Activated CD4-positive, alpha-beta T cell treated with anti-CD3 and anti-CD28 coated beads, Interleukin-2, amount 10 ng/mL, durations not matched to agents 24 days and 14 days (primary cell): ENCODE results near the gene FRMD3. TPM values are rescaled to one million over a fixed set of nuclear protein-coding genes. Genes with fewer than 3 reads are reported as not detected.

Source experiments
- DNase-seq: peaks from one replicate; pipeline ENCODE4 v3.0.0; 2022
- H3K27ac Mint-ChIP-seq: one replicate; pipeline ENCODE4 v1.8.0; 2022; ENCODE audit warnings: mild to moderate bottlenecking, mixed read lengths
- H3K27me3 Mint-ChIP-seq: one replicate; pipeline ENCODE4 v1.8.0; 2022; ENCODE audit warnings: mixed read lengths
- H3K36me3 Mint-ChIP-seq: one replicate; pipeline ENCODE4 v1.8.0; 2022; ENCODE audit warnings: low read depth, mild to moderate bottlenecking, mixed read lengths
- H3K4me1 Mint-ChIP-seq: one replicate; pipeline ENCODE4 v1.8.0; 2021; ENCODE audit warnings: mixed read lengths
- H3K4me3 Mint-ChIP-seq: one replicate; pipeline ENCODE4 v1.8.0; 2022; ENCODE audit warnings: mild to moderate bottlenecking, moderate library complexity, mixed read lengths
- H3K9me3 Mint-ChIP-seq: one replicate; pipeline ENCODE4 v1.8.0; 2021; ENCODE audit warnings: mixed read lengths
- intact Hi-C: fragments of 100-400 bp; cut with micrococcal nuclease; formaldehyde crosslinking; loops from one replicate; pipeline ENCODE4 v1.15.1; 2023
- total RNA-seq: library from RNA; stranded (reverse); gene quantifications from 2 replicates; pipeline ENCODE4 v1.2.3, GENCODE V29; 2022

The FRMD3 gene
- total RNA-seq, 1 donor from 2014 or later: 0.30 TPM

DNA sequence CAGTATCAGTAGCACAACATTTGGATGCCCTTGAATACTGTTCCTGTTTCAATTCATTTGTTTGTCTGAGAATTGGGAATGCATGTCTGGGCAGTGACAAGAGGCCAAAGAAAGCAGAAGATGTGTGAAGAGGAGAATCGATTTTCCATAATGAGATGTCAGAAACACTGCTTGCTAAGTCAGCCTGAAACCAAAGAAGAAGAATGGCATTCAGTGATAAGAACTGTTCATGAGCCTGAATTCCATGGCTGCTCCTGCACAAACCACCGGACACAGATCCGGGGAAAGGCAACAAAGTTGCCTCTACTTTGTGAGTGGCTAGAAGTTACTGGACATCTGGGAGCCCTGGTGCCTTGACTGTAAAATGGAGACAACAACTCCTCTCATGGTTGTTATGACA is 268.1 kb downstream of the FRMD3 start:
- H3K4me3 Mint-ChIP-seq: no peak overlapping the region
- no peak overlapping the region for H3K27ac Mint-ChIP-seq
- no peaks in the 10 kb centered on the region for H3K27me3 Mint-ChIP-seq
- no peaks in the 10 kb centered on the region for H3K36me3 Mint-ChIP-seq
- DNase-seq: no peak
- H3K9me3 Mint-ChIP-seq: no peaks in the 10 kb centered on the region
- intact Hi-C loops: no loop called here
- no peaks in the 10 kb centered on the region for H3K4me1 Mint-ChIP-seq

DNA sequence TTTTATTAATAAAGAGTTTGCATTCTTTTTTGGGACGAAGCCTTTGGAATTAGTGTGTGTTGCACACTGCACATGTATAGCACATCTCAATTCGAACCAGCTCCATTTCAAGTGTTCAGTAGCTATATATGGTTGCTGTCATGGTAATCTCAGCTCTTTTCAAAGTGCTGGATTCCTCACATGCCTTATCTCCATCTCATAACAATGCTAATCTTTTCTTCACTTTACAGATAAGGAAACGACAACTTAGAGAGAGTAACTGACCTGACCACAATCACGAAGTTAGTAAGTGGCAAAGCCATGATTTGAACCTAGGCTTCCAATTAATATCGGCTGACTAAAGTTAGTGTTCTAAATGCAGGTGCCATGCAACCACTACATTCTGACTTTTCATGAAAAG is 270.5 kb downstream of the FRMD3 start:
- Mint-ChIP-seq H3K4me1 (no peaks in the 10 kb centered on the region), H3K27ac (no peak overlapping the region), H3K36me3 (no peaks in the 10 kb centered on the region), H3K27me3 (no peaks in the 10 kb centered on the region), H3K9me3 (no peaks in the 10 kb centered on the region), H3K4me3 (no peak overlapping the region)
- no peak for DNase-seq
- intact Hi-C loops: no loop called here

DNA sequence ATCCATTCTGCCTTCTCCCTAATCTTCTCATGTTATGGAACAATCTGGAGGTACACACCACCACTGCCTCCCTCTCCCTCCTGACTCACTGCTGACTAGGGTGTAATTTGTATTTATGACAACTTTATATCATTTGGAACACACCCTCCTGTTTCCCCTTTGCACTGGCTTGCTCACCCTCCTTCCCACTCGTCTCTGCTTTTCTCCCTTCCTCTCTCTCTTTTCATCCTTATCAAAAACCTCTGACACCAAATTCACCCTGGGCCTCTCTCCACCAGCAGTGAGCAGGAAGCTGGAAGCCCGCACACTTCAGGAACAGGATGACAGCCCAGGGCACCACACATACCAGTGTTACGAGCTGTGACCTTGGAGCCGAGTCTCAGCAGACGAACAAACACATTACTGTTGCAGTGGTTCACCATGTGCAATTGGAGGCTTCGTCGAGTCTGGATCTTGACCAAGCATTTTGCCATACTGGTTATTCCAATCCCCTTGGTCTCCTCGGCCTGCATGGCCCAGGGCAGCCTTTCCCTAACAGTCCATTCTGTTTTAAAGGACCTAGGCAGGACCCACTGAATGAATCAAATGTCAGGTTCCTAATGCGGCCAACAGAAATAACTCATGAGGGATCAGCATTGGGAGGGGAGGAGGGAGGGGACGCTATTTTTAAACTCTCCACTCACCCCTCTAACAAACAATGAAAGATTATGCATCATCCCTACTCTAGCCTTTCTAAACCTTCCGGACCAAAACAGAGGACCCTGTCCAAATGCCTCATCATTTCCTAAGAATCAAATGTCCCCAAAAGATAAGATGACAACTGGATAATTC is 271.3 kb downstream of the FRMD3 start:
- no peaks in the 10 kb centered on the region for H3K4me1 Mint-ChIP-seq

GRCh38 chr9:83266331-83266665 is 271.9 kb downstream of the FRMD3 start:
- Mint-ChIP-seq H3K9me3 (no peaks in the 10 kb centered on the region), H3K27ac (no peak overlapping the region), H3K4me3 (no peak overlapping the region), H3K27me3 (no peaks in the 10 kb centered on the region), H3K4me1 (no peaks in the 10 kb centered on the region), H3K36me3 (no peaks in the 10 kb centered on the region)
- DNase-seq: no peak
- intact Hi-C loops: no loop called here

More for the DNA sequence above, 271.3 kb downstream of the FRMD3 start:
- no peaks in the 10 kb centered on the region for H3K27me3 Mint-ChIP-seq
- H3K9me3 Mint-ChIP-seq: no peaks in the 10 kb centered on the region
- DNase-seq: no peak
- H3K36me3 Mint-ChIP-seq: no peaks in the 10 kb centered on the region
- H3K27ac Mint-ChIP-seq: no peak overlapping the region
- intact Hi-C loops: no loop called here
- H3K4me3 Mint-ChIP-seq: no peak overlapping the region

DNA sequence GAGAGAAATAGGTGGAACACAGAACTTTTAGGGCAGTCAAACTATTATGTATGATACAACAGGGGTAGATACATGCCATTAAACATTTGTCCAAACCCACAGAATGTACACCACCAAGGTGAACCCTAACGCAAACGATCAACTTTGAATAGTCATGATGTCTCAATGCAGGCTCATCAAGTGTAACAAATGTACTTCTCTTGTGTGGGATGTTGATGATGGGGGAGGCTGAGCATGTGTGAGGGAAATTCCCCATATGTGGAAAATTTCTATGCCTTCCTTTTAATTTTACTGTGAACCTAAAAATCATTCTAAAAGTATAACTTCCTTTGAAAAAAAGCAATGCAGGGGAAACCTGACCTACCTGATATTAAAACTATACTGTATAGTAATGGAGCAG is 273.9 kb downstream of the FRMD3 start:
- Mint-ChIP-seq H3K4me1 (no peaks in the 10 kb centered on the region), H3K27me3 (no peaks in the 10 kb centered on the region), H3K36me3 (no peaks in the 10 kb centered on the region), H3K9me3 (no peaks in the 10 kb centered on the region), H3K4me3 (no peak overlapping the region), H3K27ac (no peak overlapping the region)
- no peak for DNase-seq
- intact Hi-C loops: no loop called here

- intact Hi-C loops: no loop called here
- no peak overlapping the region for H3K4me3 Mint-ChIP-seq
- no peak for DNase-seq
These were observed 278.6 kb downstream of the FRMD3 start for GRCh38 chr9:83259558-83259957.

DNA sequence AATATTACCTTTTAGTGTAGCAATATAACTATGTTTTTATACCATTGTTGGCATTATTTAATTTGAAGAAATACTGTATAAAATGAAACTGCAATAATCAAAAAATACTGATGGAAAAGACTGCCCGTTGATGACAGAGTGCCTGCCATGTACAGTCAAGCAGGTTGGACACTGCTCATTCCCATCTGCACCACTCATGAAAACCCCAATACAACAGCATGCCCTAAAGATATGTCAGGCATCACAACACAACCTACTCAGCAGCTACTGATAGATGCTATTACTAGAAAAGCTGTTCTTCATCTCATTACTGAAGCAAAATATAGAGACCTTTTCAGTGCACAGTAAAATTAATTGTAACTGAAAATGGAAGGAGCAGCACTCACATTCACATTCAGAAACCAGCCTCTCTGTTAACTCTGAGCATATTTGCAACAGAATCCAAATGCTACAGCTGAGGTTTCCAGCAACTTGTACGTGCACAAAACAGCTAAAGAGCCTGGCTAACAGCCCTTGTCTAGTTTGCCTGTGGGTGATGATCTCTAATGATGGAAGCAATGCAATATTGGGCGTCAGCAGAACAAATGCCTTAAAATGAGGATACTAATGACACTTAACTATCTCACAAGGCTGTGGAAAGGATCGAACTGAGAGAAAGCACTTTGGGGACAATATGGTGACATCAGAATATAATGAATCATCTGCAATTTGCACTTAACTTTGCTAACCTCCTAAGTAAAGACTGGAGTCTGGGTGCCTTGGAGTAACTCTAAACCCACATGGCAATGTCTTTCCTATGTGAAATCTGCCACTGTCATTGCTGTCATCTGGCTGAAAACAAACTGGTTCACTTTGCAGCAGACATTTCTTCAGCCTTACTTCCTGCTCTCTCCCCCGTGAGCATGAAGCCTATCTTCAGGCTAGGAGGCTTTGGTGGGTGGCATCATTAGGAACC is 280.0 kb downstream of the FRMD3 start:
- no peaks in the 10 kb centered on the region for H3K27me3 Mint-ChIP-seq
- H3K9me3 Mint-ChIP-seq: no peaks in the 10 kb centered on the region
- intact Hi-C loops: no loop called here
- no peak for DNase-seq
- no peaks in the 10 kb centered on the region for H3K36me3 Mint-ChIP-seq
- H3K4me1 Mint-ChIP-seq: no peaks in the 10 kb centered on the region
- H3K27ac Mint-ChIP-seq: no peak overlapping the region
- H3K4me3 Mint-ChIP-seq: no peak overlapping the region

More at GRCh38 chr9:83259558-83259957, 278.6 kb downstream of the FRMD3 start:
- H3K9me3 Mint-ChIP-seq: no peaks in the 10 kb centered on the region
- H3K4me1 Mint-ChIP-seq: no peaks in the 10 kb centered on the region
- no peak overlapping the region for H3K27ac Mint-ChIP-seq
- no peaks in the 10 kb centered on the region for H3K27me3 Mint-ChIP-seq
- no peaks in the 10 kb centered on the region for H3K36me3 Mint-ChIP-seq

GRCh38 chr9:83247732-83248131 is 290.5 kb downstream of the FRMD3 start:
- peaks cover 18% of the 10 kb centered on the region for H3K9me3 Mint-ChIP-seq
- no peak overlapping the region for H3K27ac Mint-ChIP-seq
- no peaks in the 10 kb centered on the region for H3K27me3 Mint-ChIP-seq
- no peak overlapping the region for H3K4me3 Mint-ChIP-seq
- H3K4me1 Mint-ChIP-seq: no peaks in the 10 kb centered on the region
- H3K36me3 Mint-ChIP-seq: no peaks in the 10 kb centered on the region
- intact Hi-C loops: no loop called here
- no peak for DNase-seq

DNA sequence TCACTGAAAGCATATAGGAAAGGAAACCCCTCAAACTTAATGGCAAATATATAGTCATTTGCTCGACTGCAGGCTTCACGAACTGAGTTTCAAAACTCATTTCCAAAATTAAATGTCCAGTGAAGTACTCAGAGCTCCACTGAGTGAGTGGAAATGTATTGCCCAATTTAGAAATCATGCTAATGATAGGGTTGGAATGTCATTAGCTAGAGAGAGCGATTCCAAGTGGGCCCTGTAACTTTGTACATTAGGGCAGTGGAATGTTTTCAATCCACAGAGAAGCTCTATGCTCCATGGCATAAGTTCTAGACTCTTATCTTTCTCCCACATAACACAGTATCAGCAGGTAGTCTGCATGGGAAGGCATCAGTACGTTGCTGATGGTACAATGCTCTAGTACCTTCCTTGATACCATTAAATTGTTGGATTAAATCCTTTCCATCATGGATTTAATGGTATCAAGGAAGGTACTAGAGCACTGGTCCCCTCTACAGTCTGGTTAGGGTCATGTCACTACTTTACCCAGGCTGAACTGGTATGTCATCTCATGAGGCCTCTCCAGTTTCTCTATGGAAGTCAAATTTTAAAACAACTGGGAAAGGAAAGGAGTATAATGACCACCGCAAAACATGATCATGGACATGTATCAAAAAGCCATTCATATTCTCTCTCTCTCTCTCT is 292.1 kb downstream of the FRMD3 start:
- Mint-ChIP-seq H3K4me3 (no peak overlapping the region), H3K27me3 (no peaks in the 10 kb centered on the region), H3K9me3 (peaks cover 10% of the 10 kb centered on the region), H3K27ac (no peak overlapping the region), H3K36me3 (no peaks in the 10 kb centered on the region), H3K4me1 (no peaks in the 10 kb centered on the region)
- intact Hi-C loops: no loop called here
- no peak for DNase-seq

DNA sequence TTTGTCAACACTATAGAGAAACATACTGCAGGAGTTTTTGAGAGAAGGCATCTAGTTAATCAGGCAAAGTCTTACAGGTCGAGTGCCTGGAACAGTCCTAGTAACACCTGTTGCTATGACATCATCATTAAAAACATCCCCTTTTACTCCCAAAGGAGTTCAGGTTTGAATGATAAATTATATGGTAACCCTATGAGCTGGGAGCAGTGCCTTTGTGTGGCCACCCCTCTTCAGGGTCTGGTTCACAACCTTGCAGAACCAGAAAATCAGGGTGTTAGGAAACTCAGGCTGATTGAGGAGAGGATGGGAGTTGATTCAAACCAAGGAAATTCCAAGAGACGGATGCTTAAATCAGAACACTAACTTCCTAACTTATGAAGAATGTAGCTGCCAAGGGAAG is 296.1 kb downstream of the FRMD3 start:
- H3K36me3 Mint-ChIP-seq: no peaks in the 10 kb centered on the region
- no peak for DNase-seq
- intact Hi-C loops: no loop called here
- H3K4me1 Mint-ChIP-seq: no peaks in the 10 kb centered on the region
- no peaks in the 10 kb centered on the region for H3K27me3 Mint-ChIP-seq
- peaks cover 8% of the 10 kb centered on the region for H3K9me3 Mint-ChIP-seq
- no peak overlapping the region for H3K27ac Mint-ChIP-seq
- no peak overlapping the region for H3K4me3 Mint-ChIP-seq

- intact Hi-C loops: no loop called here
- H3K4me1 Mint-ChIP-seq: no peaks in the 10 kb centered on the region
- no peaks in the 10 kb centered on the region for H3K36me3 Mint-ChIP-seq
- no peak for DNase-seq
- H3K4me3 Mint-ChIP-seq: no peak overlapping the region
- no peaks in the 10 kb centered on the region for H3K27me3 Mint-ChIP-seq
- peaks cover 8% of the 10 kb centered on the region for H3K9me3 Mint-ChIP-seq
- no peak overlapping the region for H3K27ac Mint-ChIP-seq
These were observed 297.5 kb downstream of the FRMD3 start for GRCh38 chr9:83240671-83241070.

- Mint-ChIP-seq H3K4me3 (no peak overlapping the region), H3K4me1 (no peaks in the 10 kb centered on the region), H3K9me3 (peaks cover 8% of the 10 kb centered on the region), H3K27me3 (no peaks in the 10 kb centered on the region), H3K27ac (no peak overlapping the region), H3K36me3 (no peaks in the 10 kb centered on the region)
- intact Hi-C loops: no loop called here
- no peak for DNase-seq
These were observed 298.5 kb downstream of the FRMD3 start for GRCh38 chr9:83239747-83240146.

GRCh38 chr9:83238871-83239640 is 299.1 kb downstream of the FRMD3 start:
- intact Hi-C loops: no loop called here
- DNase-seq: no peak
- no peak overlapping the region for H3K27ac Mint-ChIP-seq
- no peaks in the 10 kb centered on the region for H3K36me3 Mint-ChIP-seq
- H3K4me3 Mint-ChIP-seq: no peak overlapping the region
- no peaks in the 10 kb centered on the region for H3K4me1 Mint-ChIP-seq
- H3K9me3 Mint-ChIP-seq: peaks cover 8% of the 10 kb centered on the region
- H3K27me3 Mint-ChIP-seq: peaks cover 2% of the 10 kb centered on the region
